IMR-90 (cell line): ENCODE measurements around the gene ZNF385D. TPM values are rescaled to one million over a fixed set of nuclear protein-coding genes. Genes with fewer than 3 reads are reported as not detected.

ENCODE experiments used
- ATAC-seq: fragments of 200-7000 bp; cut with Tn5 transposase; 2 replicates; pipeline ENCODE4 v1.9.1; 2020; ENCODE audit warnings: low read depth, mild to moderate bottlenecking, moderate library complexity
- BruUV-seq: library from RNA; stranded (reverse); fragments of 400-500 nt; replicated peaks from 2 replicates; lab custom pipeline; 2021; lab: Mats Ljungman, UMichigan
- CTCF ChIA-PET: fragments of 300-600 bp; formaldehyde crosslinking; extraction: SDS; loops from one replicate; lab custom pipeline; 2021; ENCODE audit warnings: antibody characterized with exemption; lab: Yijun Ruan, JAX
- POLR2A ChIA-PET: fragments of 300-600 bp; sonication (Branson Sonifier 250); formaldehyde crosslinking; loops from one replicate; lab custom pipeline; 2022; ENCODE audit warnings: antibody characterized with exemption; ENCODE audit not compliant: unreplicated experiment; lab: Charles Lee
- DNase-seq: peaks from one replicate; pipeline ENCODE4 v3.0.0; 2013
- H2AFZ ChIP-seq: replicated peaks from 2 replicates; pipeline ENCODE3; 2013; ENCODE audit warnings: low read length, mild to moderate bottlenecking; ENCODE audit not compliant: poor library complexity
- H2AK5ac ChIP-seq: 2 replicates; pipeline ENCODE4 v1.6.1; 2013; ENCODE audit warnings: low read depth, low read length, inconsistent platforms
- H2AK9ac ChIP-seq: replicated peaks from 2 replicates; pipeline ENCODE3; 2013; ENCODE audit warnings: mild to moderate bottlenecking, low read depth, low read length, moderate library complexity; ENCODE audit not compliant: poor library complexity
- H2BK120ac ChIP-seq: 2 replicates; pipeline ENCODE4 v1.6.1; 2013; ENCODE audit warnings: low read depth, low read length, inconsistent platforms
- H2BK15ac ChIP-seq: 3 replicates; pipeline ENCODE4 v1.6.1; 2013; ENCODE audit warnings: low read depth, low read length, inconsistent platforms
- H2BK20ac ChIP-seq: 2 replicates; pipeline ENCODE4 v1.6.1; 2013; ENCODE audit warnings: low read depth, mild to moderate bottlenecking, inconsistent platforms, low read length, moderate library complexity
- H2BK5ac ChIP-seq: 2 replicates; pipeline ENCODE4 v1.6.1; 2013; ENCODE audit warnings: mild to moderate bottlenecking, low read depth, low read length, inconsistent platforms; ENCODE audit not compliant: poor library complexity, severe bottlenecking
- H3K14ac ChIP-seq: replicated peaks from 2 replicates; pipeline ENCODE4 v1.6.1; 2013; ENCODE audit warnings: low read depth, low read length, inconsistent platforms
- H3K18ac ChIP-seq: 2 replicates; pipeline ENCODE4 v1.6.1; 2013; ENCODE audit warnings: low read depth, low read length, control low read depth
- H3K23ac ChIP-seq: 2 replicates; pipeline ENCODE4 v1.6.1; 2013; ENCODE audit warnings: low read depth, low read length, inconsistent platforms
- H3K27ac ChIP-seq: 2 replicates; pipeline ENCODE4 v1.5.1; 2013; ENCODE audit warnings: mild to moderate bottlenecking, control low read depth, low read length; ENCODE audit not compliant: insufficient read depth
- H3K27me3 ChIP-seq: 2 replicates; pipeline ENCODE4 v1.6.1; 2013; ENCODE audit warnings: low read length; ENCODE audit not compliant: control insufficient read depth, insufficient read depth
- H3K36me3 ChIP-seq: 2 replicates; pipeline ENCODE4 v1.6.1; 2013; ENCODE audit warnings: low read length, mixed read lengths; ENCODE audit not compliant: control insufficient read depth, insufficient read depth
- H3K4ac ChIP-seq: 2 replicates; pipeline ENCODE4 v1.6.1; 2013; ENCODE audit warnings: low read depth, low read length, inconsistent platforms
- H3K4me1 ChIP-seq: 2 replicates; pipeline ENCODE4 v1.6.1; 2013; ENCODE audit warnings: low read length, mixed read lengths; ENCODE audit not compliant: control insufficient read depth, insufficient read depth
- H3K4me2 ChIP-seq: 2 replicates; pipeline ENCODE4 v1.6.1; 2013; ENCODE audit warnings: low read depth, mild to moderate bottlenecking, control low read depth, low read length, moderate library complexity
- H3K4me3 ChIP-seq: 2 replicates; pipeline ENCODE4 v1.5.1; 2013; ENCODE audit warnings: low read depth, mild to moderate bottlenecking, control low read depth, low read length, moderate library complexity; ENCODE audit not compliant: insufficient read depth
- H3K56ac ChIP-seq: 2 replicates; pipeline ENCODE4 v1.6.1; 2013; ENCODE audit warnings: low read length, inconsistent platforms; ENCODE audit not compliant: insufficient read depth; ENCODE audit errors: extremely low read depth
- H3K79me1 ChIP-seq, 2 experiments: 2 replicates each; pipeline ENCODE4 v1.6.1; 2013; ENCODE audit warnings: low read length in 2 of 2, inconsistent platforms in 1 of 2, low read depth in 1 of 2
- H3K9ac ChIP-seq: 2 replicates; pipeline ENCODE4 v1.6.1; 2013; ENCODE audit warnings: low read depth, low read length, control low read depth
- H3K9me1 ChIP-seq: 2 replicates; pipeline ENCODE4 v1.6.1; 2013; ENCODE audit warnings: low read length, inconsistent platforms; ENCODE audit not compliant: insufficient read depth
- H3K9me3 ChIP-seq: 2 replicates; pipeline ENCODE4 v1.6.1; 2013; ENCODE audit warnings: low read length; ENCODE audit not compliant: control insufficient read depth, insufficient read depth
- H4K20me1 ChIP-seq: 2 replicates; pipeline ENCODE4 v1.6.1; 2013; ENCODE audit warnings: low read length, inconsistent platforms; ENCODE audit not compliant: insufficient read depth
- H4K5ac ChIP-seq: 2 replicates; pipeline ENCODE4 v1.6.1; 2013; ENCODE audit warnings: mild to moderate bottlenecking, low read depth, low read length, control low read depth
- H4K8ac ChIP-seq, 2 experiments: 2 replicates each; pipeline ENCODE4 v1.6.1; 2013; ENCODE audit warnings: low read depth in 2 of 2, low read length in 2 of 2, control low read depth in 1 of 2, inconsistent platforms in 1 of 2
- H4K91ac ChIP-seq: 2 replicates; pipeline ENCODE4 v1.6.1; 2013; ENCODE audit warnings: low read depth, low read length, inconsistent platforms; ENCODE audit not compliant: insufficient read depth
- BHLHE40 ChIP-seq: fragments of 150-350 bp; IDR thresholded peaks from 2 replicates; pipeline ENCODE4 v1.6.1; 2016; ENCODE audit warnings: mild to moderate bottlenecking, low read depth, low read length
- CEBPB ChIP-seq: IDR thresholded peaks from 2 replicates; pipeline ENCODE4 v1.6.1; 2012; ENCODE audit warnings: low read depth, low read length, improper control_type of control experiment
- CHD1 ChIP-seq: IDR thresholded peaks from 2 replicates; pipeline ENCODE4 v1.6.1; 2012; ENCODE audit warnings: low read depth, low read length, improper control_type of control experiment
- FOS ChIP-seq: fragments of 150-350 bp; IDR thresholded peaks from 2 replicates; pipeline ENCODE4 v1.6.1; 2016; ENCODE audit warnings: low read depth, low read length
- MAFK ChIP-seq: IDR thresholded peaks from 2 replicates; pipeline ENCODE4 v1.6.1; 2012; ENCODE audit warnings: low read depth, low read length, improper control_type of control experiment
- MAZ ChIP-seq: IDR thresholded peaks from 2 replicates; pipeline ENCODE4 v1.6.1; 2012; ENCODE audit warnings: low read depth, mild to moderate bottlenecking, low read length, improper control_type of control experiment, moderate library complexity, borderline replicate concordance
- MXI1 ChIP-seq: IDR thresholded peaks from 2 replicates; pipeline ENCODE4 v1.6.1; 2012; ENCODE audit warnings: low read depth, mild to moderate bottlenecking, low read length, moderate library complexity, borderline replicate concordance
- NFE2L2 ChIP-seq: fragments of 150-350 bp; IDR thresholded peaks from 2 replicates; pipeline ENCODE4 v1.6.1; 2016; ENCODE audit warnings: low read depth, mild to moderate bottlenecking, low read length
- POLR2A ChIP-seq: IDR thresholded peaks from 2 replicates; pipeline ENCODE4 v1.6.1; 2012; ENCODE audit warnings: mild to moderate bottlenecking, low read depth, low read length
- RAD21 ChIP-seq: IDR thresholded peaks from 2 replicates; pipeline ENCODE4 v1.6.1; 2012; ENCODE audit warnings: low read length, improper control_type of control experiment
- RCOR1 ChIP-seq: IDR thresholded peaks from 2 replicates; pipeline ENCODE4 v1.6.1; 2012; ENCODE audit warnings: mild to moderate bottlenecking, low read length, improper control_type of control experiment; ENCODE audit not compliant: insufficient replicate concordance
- RFX5 ChIP-seq: IDR thresholded peaks from 2 replicates; pipeline ENCODE4 v1.8.0; 2012; ENCODE audit warnings: low read depth, mild to moderate bottlenecking, low read length, moderate library complexity
- SMC3 ChIP-seq: fragments of 150-350 bp; IDR thresholded peaks from 2 replicates; pipeline ENCODE4 v1.6.1; 2016; ENCODE audit warnings: low read depth, mild to moderate bottlenecking, antibody characterized with exemption, low read length, moderate library complexity
- WGBS, 2 experiments: methylation state at CpG; one replicate each; pipeline versions ENCODE4 v1.1.5 to v1.1.7; 2013; ENCODE audit warnings: missing lambda C conversion rate in 2 of 2; ENCODE audit not compliant: insufficient read length in 1 of 2; ENCODE audit errors: extremely low coverage in 2 of 2; 5-methylcytosine and 5-hydroxymethylcytosine counted together
- dilution Hi-C: fragments of 300-500 bp; cut with HindIII; formaldehyde crosslinking; loops from one replicate; pipeline ENCODE4 v1.14.3; 2018; ENCODE audit warnings: low sequenced_read_pairs; ENCODE audit not compliant: unreplicated experiment
- in situ Hi-C: fragments of 300-500 bp; cut with MboI; formaldehyde crosslinking; loops from 3 replicates; pipeline ENCODE4 v1.14.3; 2019; ENCODE audit warnings: low sequenced_read_pairs, inconsistent platforms, mixed read lengths
- intact Hi-C: fragments of 100-400 bp; cut with micrococcal nuclease; formaldehyde crosslinking; loops from 2 replicates; pipeline ENCODE4 v1.10.0; 2022
- polyA plus RNA-seq, 3 experiments: library from polyadenylated mRNA; depleted of rRNA; stranded (reverse); fragments of >200 nt; gene quantifications; 2 replicates each; pipeline ENCODE4 v1.2.3, GENCODE V29; 2012; ENCODE audit warnings: low replicate concordance in 1 of 3
- total RNA-seq: library from RNA; depleted of rRNA; stranded (reverse); fragments of >200 nt; gene quantifications from 2 replicates; pipeline ENCODE4 v1.2.3, GENCODE V29; 2012
- TF ChIP-seq, protein P1 (sequence below): fragments of 150-350 bp; IDR thresholded peaks from 2 replicates; pipeline ENCODE4 v1.6.1; 2016; ENCODE audit warnings: low read depth, mild to moderate bottlenecking, low read length, moderate library complexity, borderline replicate concordance
- TF ChIP-seq, protein P2 (sequence below): conservative IDR thresholded peaks from 2 replicates; pipeline ENCODE4 v1.5.1; 2012; ENCODE audit warnings: mild to moderate bottlenecking, low read depth, low read length, improper control_type of control experiment
- TF ChIP-seq, protein P3 (sequence below): fragments of 150-350 bp; IDR thresholded peaks from 2 replicates; pipeline ENCODE4 v1.6.1; 2017; ENCODE audit warnings: mild to moderate bottlenecking, antibody characterized with exemption, low read length, low read depth

ZNF385D gene
- total and polyA plus RNA-seq, 2 of the 4 experiments (the other 2 are of a cell fraction): 0.18 to 2.4 TPM

DNA sequence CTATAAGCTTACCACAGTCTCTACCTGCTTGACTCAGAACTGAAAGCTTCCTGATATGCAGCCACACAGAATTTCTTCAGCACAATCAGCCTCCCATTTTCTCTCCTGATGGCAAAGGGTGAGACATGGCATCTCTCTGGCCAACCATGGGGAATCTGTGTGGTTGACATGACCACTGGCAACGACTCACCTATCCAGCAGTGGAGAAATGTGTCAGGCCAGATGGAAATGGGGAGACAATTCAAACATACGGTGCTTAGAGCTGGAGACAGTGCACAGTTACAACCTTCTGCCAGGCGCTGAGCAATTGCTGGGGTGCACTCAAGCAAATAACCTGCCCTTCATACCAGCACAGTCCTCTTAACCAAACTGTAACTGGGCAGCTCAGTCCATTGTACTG, 3.6 kb downstream of the ZNF385D start:
- Histone ChIP-seq H4K5ac (no peak overlapping the region), H3K4me2 (no peak overlapping the region), H3K14ac (no peak overlapping the region), H3K4ac (no peak overlapping the region), H3K36me3 (no peaks in the 10 kb centered on the region), H2BK20ac (no peak overlapping the region), H3K4me3 (no peak overlapping the region), H4K20me1 (no peaks in the 10 kb centered on the region), H2AK5ac (no peak overlapping the region), H3K9me1 (no peaks in the 10 kb centered on the region), H3K27me3 (no peaks in the 10 kb centered on the region; the same call in none of the 2 replicates), H2BK15ac (no peak overlapping the region), H3K9ac (no peak overlapping the region), H2BK5ac (no peak overlapping the region), H4K8ac (no peak overlapping the region), H2AK9ac (no peak overlapping the region), H3K56ac (no peak overlapping the region), H4K91ac (no peak overlapping the region), H2AFZ (no peak overlapping the region), H2BK120ac (no peak overlapping the region), H3K4me1 (no peaks in the 10 kb centered on the region), H3K9me3 (no peaks in the 10 kb centered on the region), H3K79me1 (no peaks in the 10 kb centered on the region), H3K27ac (no peak overlapping the region), H3K23ac (no peak overlapping the region), H3K18ac (no peak overlapping the region)
- no TSS peak for BruUV-seq
- ChIA-PET POLR2A (interaction anchor here (0.6 kb wide), 1 partner anchor 143 kb away, joined by 3 read pairs; no protein-coding TSS in a partner anchor), CTCF (no interaction called here)
- in situ Hi-C loops: no loop called here
- ATAC-seq: no peak
- no CpG with 5 or more reads among the region's 3 CpGs for WGBS, 2 experiments
- dilution Hi-C loops: no loop called here
- intact Hi-C loops: no loop called here
- DNase-seq: no peak
- TF ChIP-seq, protein P1, sequence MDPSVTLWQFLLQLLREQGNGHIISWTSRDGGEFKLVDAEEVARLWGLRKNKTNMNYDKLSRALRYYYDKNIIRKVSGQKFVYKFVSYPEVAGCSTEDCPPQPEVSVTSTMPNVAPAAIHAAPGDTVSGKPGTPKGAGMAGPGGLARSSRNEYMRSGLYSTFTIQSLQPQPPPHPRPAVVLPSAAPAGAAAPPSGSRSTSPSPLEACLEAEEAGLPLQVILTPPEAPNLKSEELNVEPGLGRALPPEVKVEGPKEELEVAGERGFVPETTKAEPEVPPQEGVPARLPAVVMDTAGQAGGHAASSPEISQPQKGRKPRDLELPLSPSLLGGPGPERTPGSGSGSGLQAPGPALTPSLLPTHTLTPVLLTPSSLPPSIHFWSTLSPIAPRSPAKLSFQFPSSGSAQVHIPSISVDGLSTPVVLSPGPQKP: no peak
- TF ChIP-seq NFE2L2 (no peak), RAD21 (no peak), CEBPB (no peak), RFX5 (no peak), MAZ (no peak), FOS (no peak), SMC3 (no peak), POLR2A (no peak), RCOR1 (no peak), CHD1 (no peak), MXI1 (no peak), BHLHE40 (no peak), MAFK (no peak)
- TF ChIP-seq, protein P2, sequence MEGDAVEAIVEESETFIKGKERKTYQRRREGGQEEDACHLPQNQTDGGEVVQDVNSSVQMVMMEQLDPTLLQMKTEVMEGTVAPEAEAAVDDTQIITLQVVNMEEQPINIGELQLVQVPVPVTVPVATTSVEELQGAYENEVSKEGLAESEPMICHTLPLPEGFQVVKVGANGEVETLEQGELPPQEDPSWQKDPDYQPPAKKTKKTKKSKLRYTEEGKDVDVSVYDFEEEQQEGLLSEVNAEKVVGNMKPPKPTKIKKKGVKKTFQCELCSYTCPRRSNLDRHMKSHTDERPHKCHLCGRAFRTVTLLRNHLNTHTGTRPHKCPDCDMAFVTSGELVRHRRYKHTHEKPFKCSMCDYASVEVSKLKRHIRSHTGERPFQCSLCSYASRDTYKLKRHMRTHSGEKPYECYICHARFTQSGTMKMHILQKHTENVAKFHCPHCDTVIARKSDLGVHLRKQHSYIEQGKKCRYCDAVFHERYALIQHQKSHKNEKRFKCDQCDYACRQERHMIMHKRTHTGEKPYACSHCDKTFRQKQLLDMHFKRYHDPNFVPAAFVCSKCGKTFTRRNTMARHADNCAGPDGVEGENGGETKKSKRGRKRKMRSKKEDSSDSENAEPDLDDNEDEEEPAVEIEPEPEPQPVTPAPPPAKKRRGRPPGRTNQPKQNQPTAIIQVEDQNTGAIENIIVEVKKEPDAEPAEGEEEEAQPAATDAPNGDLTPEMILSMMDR: no peak
- TF ChIP-seq, protein P3, sequence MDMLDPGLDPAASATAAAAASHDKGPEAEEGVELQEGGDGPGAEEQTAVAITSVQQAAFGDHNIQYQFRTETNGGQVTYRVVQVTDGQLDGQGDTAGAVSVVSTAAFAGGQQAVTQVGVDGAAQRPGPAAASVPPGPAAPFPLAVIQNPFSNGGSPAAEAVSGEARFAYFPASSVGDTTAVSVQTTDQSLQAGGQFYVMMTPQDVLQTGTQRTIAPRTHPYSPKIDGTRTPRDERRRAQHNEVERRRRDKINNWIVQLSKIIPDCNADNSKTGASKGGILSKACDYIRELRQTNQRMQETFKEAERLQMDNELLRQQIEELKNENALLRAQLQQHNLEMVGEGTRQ: no peak
